ENCODE data around the gene STK32A.

DNA sequence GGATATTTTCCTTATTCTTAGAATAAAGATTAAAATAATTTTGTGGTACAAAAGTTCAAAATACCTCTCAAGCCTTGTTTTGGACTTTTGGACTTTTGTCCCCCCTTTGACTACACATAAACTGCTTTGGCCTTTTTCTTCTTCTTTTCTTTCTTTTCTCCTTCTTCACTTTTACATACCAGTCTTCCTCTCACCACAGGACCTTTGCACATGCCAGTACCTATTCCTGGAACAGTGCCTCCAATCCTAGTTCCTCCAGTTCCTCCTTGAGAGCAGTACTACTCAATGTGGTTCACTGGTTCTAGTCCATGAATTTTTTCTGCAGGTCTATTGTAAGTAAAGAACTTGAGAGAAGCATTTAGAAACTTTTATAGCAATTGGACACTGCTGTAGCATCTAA, 136.5 kb downstream of the STK32A start:
- TF ChIP-seq, protein P1, sequence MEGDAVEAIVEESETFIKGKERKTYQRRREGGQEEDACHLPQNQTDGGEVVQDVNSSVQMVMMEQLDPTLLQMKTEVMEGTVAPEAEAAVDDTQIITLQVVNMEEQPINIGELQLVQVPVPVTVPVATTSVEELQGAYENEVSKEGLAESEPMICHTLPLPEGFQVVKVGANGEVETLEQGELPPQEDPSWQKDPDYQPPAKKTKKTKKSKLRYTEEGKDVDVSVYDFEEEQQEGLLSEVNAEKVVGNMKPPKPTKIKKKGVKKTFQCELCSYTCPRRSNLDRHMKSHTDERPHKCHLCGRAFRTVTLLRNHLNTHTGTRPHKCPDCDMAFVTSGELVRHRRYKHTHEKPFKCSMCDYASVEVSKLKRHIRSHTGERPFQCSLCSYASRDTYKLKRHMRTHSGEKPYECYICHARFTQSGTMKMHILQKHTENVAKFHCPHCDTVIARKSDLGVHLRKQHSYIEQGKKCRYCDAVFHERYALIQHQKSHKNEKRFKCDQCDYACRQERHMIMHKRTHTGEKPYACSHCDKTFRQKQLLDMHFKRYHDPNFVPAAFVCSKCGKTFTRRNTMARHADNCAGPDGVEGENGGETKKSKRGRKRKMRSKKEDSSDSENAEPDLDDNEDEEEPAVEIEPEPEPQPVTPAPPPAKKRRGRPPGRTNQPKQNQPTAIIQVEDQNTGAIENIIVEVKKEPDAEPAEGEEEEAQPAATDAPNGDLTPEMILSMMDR (IDR thresholded peaks at IDR 0.05), result no peak
- no peak for TF ChIP-seq POLR2A (IDR thresholded peaks at IDR 0.05)
